H1 (cell line): ENCODE measurements around the gene GHRH. TPM values are rescaled to one million over a fixed set of nuclear protein-coding genes. Genes with fewer than 3 reads are reported as not detected.

Experiments
- JUN ChIP-seq: IDR thresholded peaks from 2 replicates; pipeline ENCODE4 v1.6.1; 2011; ENCODE audit warnings: low read depth, mild to moderate bottlenecking, improper control_type of control experiment, low read length
- MAFK ChIP-seq: IDR thresholded peaks from 2 replicates; pipeline ENCODE4 v1.6.1; 2012; ENCODE audit warnings: low read depth, mild to moderate bottlenecking, improper control_type of control experiment, low read length
- POLR2A ChIP-seq, 2 experiments: IDR thresholded peaks; 1 replicate in 1 of 2; 2 replicates in 1 of 2; pipeline ENCODE4 v1.6.1; 2011; ENCODE audit warnings: low read depth in 2 of 2, low read length in 2 of 2, mild to moderate bottlenecking in 2 of 2; ENCODE audit errors: control extremely low read depth in 1 of 2
- SP2 ChIP-seq: IDR thresholded peaks from 2 replicates; pipeline ENCODE4 v1.6.1; 2012; ENCODE audit warnings: mild to moderate bottlenecking, low read length, inconsistent platforms
- ZNF274 ChIP-seq: IDR thresholded peaks from 2 replicates; pipeline ENCODE4 v1.7.0; 2012; ENCODE audit warnings: low read length, borderline replicate concordance; ENCODE audit errors: extremely low read depth
- polyA plus RNA-seq, 7 experiments: library from polyadenylated mRNA; depleted of rRNA in 3 of 7; stranded (reverse) in 5 of 7; unstranded in 2 of 7; fragments of >200 nt in 5 of 7; fragments of 200-250 nt in 2 of 7; gene quantifications; 1 replicate in 5 of 7; 2 replicates in 1 of 7; 4 replicates in 1 of 7; pipeline versions ENCODE4 v1.2.1 to v1.2.3, GENCODE V29; 2011 to 2013; ENCODE audit warnings: missing spikeins in 2 of 7, mixed read lengths in 2 of 7
- total RNA-seq: library from RNA; stranded (reverse); fragmentation: NEBNext Ultra II Directional; extraction: Animal tissue kit (Norgen Biotek cat#: 25700); gene quantifications from 2 replicates; pipeline ENCODE4 v1.2.1, GENCODE V29; 2021
- TF ChIP-seq, protein P1 (sequence below): IDR thresholded peaks from 2 replicates; pipeline ENCODE4 v1.6.1; 2012; ENCODE audit warnings: low read length, inconsistent platforms

Gene GHRH
- total and polyA plus RNA-seq, 2 of the 8 experiments (the other 6 are each of a cell fraction or from before 2014, with no cell fraction given): not detected

DNA sequence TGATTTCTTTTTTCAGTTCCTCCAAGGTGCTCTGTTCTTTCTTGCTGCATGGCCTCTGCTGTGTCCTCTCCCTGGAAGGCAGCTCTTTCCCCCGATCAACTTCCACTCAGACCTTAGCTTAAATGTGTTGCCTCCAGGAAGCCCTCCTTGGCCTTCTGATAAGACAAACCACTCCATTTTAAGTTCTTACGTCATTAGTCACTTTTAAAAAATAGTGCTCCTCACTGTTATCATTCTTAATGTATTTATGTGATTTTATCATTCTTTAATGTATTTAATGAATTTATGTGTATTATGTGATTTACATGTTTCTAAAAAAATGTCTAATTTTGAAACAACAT lies 15.6 kb upstream of the GHRH start (continued):
- TF ChIP-seq MAFK (no peak), POLR2A (IDR thresholded peaks at IDR 0.05; ENCODE audit: control extremely low read depth in 1 of 2, low read depth in 2 of 2, low read length in 2 of 2) (no peak), SP2 (no peak), JUN (no peak), ZNF274 (no peak)
- TF ChIP-seq, protein P1, sequence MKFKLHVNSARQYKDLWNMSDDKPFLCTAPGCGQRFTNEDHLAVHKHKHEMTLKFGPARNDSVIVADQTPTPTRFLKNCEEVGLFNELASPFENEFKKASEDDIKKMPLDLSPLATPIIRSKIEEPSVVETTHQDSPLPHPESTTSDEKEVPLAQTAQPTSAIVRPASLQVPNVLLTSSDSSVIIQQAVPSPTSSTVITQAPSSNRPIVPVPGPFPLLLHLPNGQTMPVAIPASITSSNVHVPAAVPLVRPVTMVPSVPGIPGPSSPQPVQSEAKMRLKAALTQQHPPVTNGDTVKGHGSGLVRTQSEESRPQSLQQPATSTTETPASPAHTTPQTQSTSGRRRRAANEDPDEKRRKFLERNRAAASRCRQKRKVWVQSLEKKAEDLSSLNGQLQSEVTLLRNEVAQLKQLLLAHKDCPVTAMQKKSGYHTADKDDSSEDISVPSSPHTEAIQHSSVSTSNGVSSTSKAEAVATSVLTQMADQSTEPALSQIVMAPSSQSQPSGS: no peak
- TF ChIP-seq, all 59 proteins: peak for 0
